Bone marrow (tissue), 2 donors: Measurements from ENCODE around the gene MICALL2.

Source experiments
- DNase-seq, 2 donors: peaks; one replicate each; lab custom pipeline; 2025; lab: John Stamatoyannopoulos, UW

MICALL2 gene

GRCh38 chr7:1458683-1459511 lies at the start of gene MICALL2:
Gene MICALL2 (minus strand): TSS chr7:1459470. CDS start chr7:1459326, 144 bp downstream.
- peak; percentile 13 to 61 for DNase-seq

DNA sequence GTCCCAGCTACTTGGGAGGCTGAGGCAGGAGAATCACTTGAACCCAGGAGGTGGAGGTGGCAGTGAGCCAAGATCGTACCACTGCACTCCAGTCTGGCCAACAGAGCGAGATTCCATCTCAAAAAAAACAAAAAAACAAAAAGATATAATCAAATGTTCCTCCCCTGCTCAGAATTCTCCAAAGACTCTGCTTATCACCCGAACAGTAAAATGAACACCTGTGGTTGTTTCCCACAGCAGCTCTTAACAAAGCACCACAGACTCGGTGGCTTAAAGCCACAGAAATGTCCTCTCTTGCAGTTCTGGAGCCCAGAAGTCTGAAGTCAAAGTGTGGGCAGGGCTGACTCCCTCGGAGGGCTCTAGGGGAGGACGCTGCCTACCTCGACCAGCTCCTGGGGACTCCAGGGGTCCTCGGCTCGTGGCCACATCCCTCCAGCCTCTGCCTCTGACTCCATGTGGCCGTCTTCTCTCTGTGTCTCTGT lies 49.0 kb upstream of the MICALL2 start:
- no peak for DNase-seq

GRCh38 chr7:1505731-1506550 lies 46.7 kb upstream of the MICALL2 start:
- DNase-seq, result peak in 1 of 2 donors; percentile 10

- peak; percentile 68 to 71 for DNase-seq
These were observed 44.8 kb upstream of the MICALL2 start, which contains the start of gene INTS1 for GRCh38 chr7:1503816-1504775. Gene INTS1 (minus strand): TSS chr7:1504389. CDS start chr7:1503960, 429 bp downstream.

- DNase-seq, result no peak
These were observed 44.1 kb upstream of the MICALL2 start for GRCh38 chr7:1503390-1503789.

DNA sequence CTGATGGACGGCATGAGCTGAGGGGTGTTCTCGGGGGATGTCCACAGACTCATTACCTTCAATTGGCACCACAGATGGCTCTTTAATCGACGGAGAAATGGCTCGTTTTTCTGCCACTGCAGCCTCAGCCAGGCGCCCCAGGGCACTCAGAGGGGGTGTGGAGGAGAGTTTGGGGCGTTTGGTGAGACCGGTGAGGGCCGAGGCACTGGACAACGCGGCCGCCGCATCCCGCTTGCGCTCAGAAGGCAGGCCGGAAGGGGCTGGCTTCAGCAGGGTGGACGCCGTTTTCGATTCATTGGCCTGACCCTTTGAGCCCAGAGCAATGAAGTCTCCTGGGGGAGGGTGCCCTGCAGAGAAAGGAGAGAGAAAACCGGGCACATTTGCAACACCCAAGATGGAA lies 43.6 kb upstream of the MICALL2 start:
- no peak for DNase-seq

DNA sequence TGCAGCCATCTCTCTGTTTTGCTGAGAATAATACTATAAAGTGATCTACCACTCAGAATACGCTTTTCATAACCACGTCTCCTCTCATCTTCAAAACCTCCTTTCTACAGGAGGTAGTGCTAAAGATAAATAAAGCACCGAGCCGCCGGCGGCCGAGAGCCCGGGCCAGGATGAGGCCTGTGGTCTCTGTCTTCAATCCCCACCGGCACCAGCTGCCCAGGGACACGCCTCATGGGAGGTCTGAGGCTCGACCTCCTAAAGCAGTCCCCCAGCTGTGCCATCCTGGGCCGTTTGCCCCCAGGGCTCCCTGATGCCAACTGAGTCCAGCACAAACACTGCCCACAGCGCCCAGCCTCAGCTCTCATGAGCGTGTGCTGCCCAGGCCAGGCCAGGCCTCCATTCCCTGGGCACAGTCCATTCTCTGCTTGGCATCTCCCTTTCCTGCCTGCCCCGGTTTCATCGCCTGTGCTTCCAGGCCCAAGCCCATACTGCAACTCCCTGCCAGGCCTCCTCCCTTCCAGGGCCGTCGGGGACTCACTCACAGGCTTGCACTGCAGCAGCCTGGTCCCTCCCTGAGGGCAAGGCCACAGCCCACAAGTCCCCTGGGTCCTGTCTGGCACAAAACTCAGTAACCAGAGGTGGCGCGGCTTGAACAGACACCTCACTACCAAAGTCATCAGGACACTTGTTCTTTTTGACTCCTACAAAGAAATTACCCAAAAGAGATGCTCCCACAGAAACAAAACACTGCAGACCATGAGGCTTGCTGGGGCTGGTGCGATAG lies 42.4 kb upstream of the MICALL2 start:
- no peak for DNase-seq

- DNase-seq, result no peak
These were observed 41.0 kb upstream of the MICALL2 start for GRCh38 chr7:1500064-1500807.

GRCh38 chr7:1499367-1500029 lies 40.2 kb upstream of the MICALL2 start:
- DNase-seq, result no peak

- no peak for DNase-seq
These were observed 39.4 kb upstream of the MICALL2 start for GRCh38 chr7:1498370-1499305.

DNA sequence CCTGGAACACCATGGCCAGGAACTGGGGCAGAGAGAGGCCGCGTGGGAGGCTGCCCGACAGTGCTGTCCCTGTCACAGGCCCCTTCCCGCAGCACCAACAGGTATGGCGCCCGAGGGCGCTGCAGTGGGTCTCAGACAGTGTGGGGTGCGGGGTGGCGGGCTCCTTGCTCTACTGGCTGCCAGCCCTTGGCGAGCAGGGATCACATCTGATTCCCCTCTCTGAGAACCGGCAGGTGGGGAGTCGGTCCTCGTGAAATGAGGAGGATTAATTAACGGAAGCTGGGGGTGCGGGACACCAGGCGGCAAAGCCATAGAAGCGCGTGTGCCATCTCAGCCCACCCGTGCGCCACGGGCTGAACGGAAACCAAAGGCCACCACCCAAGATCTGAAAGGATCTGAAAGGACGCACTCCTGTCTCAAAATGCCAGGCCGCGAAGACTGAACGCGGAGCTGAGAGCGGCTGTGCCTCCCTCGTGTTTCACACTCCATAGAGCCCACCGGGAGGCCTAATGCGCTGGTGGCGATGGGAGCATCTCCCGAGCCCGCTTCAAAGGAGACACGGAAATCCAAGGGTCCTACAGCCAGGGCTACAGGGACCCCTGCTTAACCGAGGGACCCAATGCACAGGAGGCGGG lies 38.1 kb upstream of the MICALL2 start:
- DNase-seq, result no peak

- no peak for DNase-seq
These were observed 37.4 kb upstream of the MICALL2 start for GRCh38 chr7:1496531-1497292.

DNA sequence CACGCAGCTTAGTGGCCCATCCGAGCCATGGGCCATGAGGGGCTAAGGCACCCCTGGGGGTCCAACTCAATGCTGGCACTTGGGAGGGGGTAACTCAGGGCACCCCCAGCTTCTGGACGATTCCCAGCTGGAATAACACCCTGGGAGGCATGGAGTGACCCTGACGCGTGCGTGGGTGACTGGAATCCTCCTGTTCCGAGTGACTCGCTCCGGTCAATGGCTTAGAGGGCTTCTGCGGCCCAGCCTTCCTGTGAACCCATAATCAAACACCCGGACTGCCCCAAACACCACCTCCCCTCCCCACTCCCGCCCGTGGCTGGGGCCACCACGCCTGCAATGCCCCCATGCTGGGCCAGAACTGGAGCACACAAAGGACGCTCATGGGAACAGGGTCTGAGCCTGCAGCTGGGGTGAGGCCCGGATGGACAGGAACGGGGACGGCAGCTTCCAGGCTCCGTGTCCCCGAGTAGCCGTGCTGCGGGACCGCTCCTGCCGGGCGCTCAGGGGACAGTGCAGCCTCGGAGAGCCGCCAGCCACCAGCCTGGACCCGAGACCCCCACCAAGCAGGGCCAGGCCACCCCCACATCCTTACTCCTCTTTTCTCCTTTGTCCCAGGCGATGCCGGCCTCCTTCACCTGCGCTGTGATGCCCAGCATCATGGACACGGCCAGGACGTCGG lies 36.4 kb upstream of the MICALL2 start:
- DNase-seq, result no peak

DNA sequence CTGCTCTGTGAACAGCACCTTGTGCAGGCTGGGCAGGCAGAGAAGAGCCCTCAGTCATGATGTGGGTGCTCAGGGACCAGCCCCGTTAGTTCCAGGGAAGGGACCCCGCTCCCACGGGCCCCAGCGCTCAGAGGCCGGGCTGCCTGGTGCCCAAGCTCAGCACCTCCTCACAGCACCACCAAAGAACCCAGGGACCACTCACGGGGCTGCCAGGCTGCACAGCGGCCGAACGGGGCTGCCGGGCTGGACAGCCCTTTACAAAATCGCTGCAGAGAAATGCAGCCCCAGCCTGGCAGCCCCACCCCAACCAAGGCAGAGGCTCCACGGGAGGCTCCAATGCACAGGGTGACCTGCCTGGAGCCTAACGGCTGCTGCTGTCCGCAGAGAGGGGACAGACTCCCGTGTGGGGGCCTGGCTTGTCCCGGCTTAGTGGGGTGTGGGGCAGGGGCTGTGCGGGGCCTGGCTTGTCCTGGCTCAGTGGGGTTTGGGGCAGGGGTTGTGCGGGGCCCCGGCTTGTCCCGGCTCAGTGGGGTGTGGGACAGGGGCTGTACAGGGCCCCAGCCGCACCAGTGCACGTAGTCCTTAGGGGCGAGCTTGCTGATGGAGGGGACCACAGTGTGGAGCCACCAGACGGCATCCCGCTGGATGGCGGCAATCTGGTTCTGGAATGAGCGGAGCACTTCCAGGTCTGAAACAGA lies 35.7 kb upstream of the MICALL2 start:
- no peak for DNase-seq

DNA sequence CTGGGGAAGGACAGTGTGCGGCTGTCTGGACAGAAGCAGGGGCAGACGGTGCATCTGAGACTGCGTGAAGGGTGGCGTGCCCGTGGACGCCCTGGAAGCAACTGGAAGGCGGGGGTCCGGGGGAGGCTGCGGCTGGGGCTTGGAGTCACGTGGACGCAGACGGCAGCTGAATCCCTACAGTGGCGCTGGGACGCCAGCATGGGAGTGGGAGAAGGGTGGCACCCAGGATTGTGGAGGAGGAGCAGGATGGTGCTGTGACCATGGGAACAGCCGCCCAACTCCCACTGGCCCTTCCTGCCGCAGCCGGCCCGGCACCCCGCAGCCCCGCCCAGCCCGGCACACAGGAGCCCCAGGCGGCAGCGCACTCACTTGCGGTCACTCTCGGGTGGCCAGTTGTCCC lies 35.2 kb upstream of the MICALL2 start:
- no peak for DNase-seq

DNA sequence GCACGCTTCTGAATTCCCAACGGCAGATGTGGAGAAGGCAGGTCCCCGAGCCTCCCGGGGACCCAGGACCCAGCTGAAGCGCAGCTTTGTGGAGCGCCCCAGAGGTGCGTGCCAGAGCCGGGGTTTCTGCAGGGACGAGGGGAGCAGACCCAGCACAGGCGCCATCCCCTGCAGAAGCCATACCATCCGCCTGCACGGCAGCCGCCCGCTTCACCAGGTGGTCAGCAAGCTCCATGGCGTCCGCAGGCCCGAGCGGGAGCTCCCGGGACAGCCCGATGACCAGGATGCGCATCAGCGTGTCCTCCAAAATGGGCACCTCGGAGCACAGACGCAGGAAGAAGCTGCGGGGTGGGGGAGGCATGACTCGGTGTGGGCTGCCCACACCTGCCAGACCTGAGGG lies 34.3 kb upstream of the MICALL2 start:
- DNase-seq, result no peak
